AG04450 (cell line): ENCODE data around the gene TMEM109. TPM values are rescaled to one million over a fixed set of nuclear protein-coding genes. Genes with fewer than 3 reads are reported as not detected.

ENCODE experiments used
- CTCF ChIA-PET: fragments of 300-600, 350-600 bp; formaldehyde crosslinking; extraction: SDS; loops from one replicate; lab custom pipeline; 2022; ENCODE audit warnings: antibody characterized with exemption, inconsistent platforms; lab: Charles Lee
- POLR2A ChIA-PET: fragments of 350-600 bp; formaldehyde crosslinking; extraction: SDS; loops from one replicate; lab custom pipeline; 2021; ENCODE audit warnings: antibody characterized with exemption, inconsistent platforms; lab: Yijun Ruan, JAX
- DNase-seq: peaks from one replicate; pipeline ENCODE4 v3.0.0-alpha.2; 2011; ENCODE audit warnings: low read depth, low spot score
- H3K27ac ChIP-seq: one replicate; pipeline ENCODE4 v1.5.1; 2012; ENCODE audit warnings: low read depth, low read length, control low read depth
- H3K27me3 ChIP-seq: one replicate; pipeline ENCODE4 v1.6.0; 2012; ENCODE audit warnings: low read length; ENCODE audit not compliant: control insufficient read depth, insufficient read depth
- H3K4me3 ChIP-seq: 2 replicates; pipeline ENCODE4 v1.5.1; 2011; ENCODE audit warnings: mild to moderate bottlenecking, low read depth, low read length, control low read depth
- H3K9me3 ChIP-seq: 2 replicates; pipeline ENCODE4 v1.5.1; 2012; ENCODE audit warnings: low read length; ENCODE audit not compliant: control insufficient read depth, insufficient read depth
- CTCF ChIP-seq: IDR thresholded peaks from 2 replicates; pipeline ENCODE4 v1.5.1; 2011; ENCODE audit warnings: low read depth, low read length, control low read depth, inconsistent platforms
- polyA plus RNA-seq: library from polyadenylated mRNA; depleted of rRNA; stranded (reverse); fragments of >200 nt; gene quantifications from 2 replicates; pipeline ENCODE4 v1.2.3, GENCODE V29; 2011

The TMEM109 gene
- polyA plus RNA-seq, 1 experiment = 36.2 TPM

DNA sequence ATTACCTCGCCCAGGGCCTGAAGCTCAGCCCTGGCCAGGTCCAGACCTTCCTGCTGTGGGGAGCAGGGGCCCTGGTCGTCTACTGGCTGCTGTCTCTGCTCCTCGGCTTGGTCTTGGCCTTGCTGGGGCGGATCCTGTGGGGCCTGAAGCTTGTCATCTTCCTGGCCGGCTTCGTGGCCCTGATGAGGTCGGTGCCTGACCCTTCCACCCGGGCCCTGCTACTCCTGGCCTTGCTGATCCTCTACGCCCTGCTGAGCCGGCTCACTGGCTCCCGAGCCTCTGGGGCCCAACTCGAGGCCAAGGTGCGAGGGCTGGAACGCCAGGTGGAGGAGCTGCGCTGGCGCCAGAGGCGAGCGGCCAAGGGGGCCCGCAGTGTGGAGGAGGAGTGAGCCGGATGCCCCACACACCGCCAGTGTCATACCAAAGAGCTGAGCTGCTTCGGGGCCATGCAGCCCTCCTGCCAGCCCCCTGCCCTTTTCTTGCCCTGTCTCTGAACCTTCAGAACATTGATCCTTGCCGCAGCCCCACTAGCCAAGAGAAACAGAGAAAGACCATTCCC is 7.9 kb downstream of the TMEM109 start:
- H3K4me3 ChIP-seq = no peak overlapping the region
- no peak for TF ChIP-seq CTCF
- ChIA-PET CTCF (no interaction called here), POLR2A (interaction anchor here (0.8 kb wide), 1 partner anchor 17 kb away, joined by 4 read pairs; no protein-coding TSS in a partner anchor)
- H3K27ac ChIP-seq = no peak overlapping the region
- no peaks in the 10 kb centered on the region for H3K27me3 ChIP-seq
- DNase-seq = no peak
- no peaks in the 10 kb centered on the region; the same call in 1 of the 2 replicates for H3K9me3 ChIP-seq

- H3K27me3 ChIP-seq = no peaks in the 10 kb centered on the region
- no peak overlapping the region for H3K4me3 ChIP-seq
- CTCF ChIA-PET = no interaction called here
- no peak overlapping the region for H3K27ac ChIP-seq
- H3K9me3 ChIP-seq = no peaks in the 10 kb centered on the region; the same call in 1 of the 2 replicates
- no peak for TF ChIP-seq CTCF
- POLR2A ChIA-PET = interaction anchor here (1.4 kb wide), 1 partner anchor 8 kb away, joined by 6 read pairs; no protein-coding TSS in a partner anchor
- no peak for DNase-seq
These were observed 8.9 kb downstream of the TMEM109 start for GRCh38 chr11:60922906-60923305.

GRCh38 chr11:60923326-60923725 is 9.4 kb downstream of the TMEM109 start:
- Histone ChIP-seq H3K9me3 (no peaks in the 10 kb centered on the region; the same call in 1 of the 2 replicates), H3K4me3 (no peak overlapping the region), H3K27ac (no peak overlapping the region), H3K27me3 (no peaks in the 10 kb centered on the region)
- TF ChIP-seq CTCF = no peak
- DNase-seq = no peak
- ChIA-PET POLR2A (interaction anchor here (1.0 to 1.4 kb wide), 2 partner anchors 8 to 10 kb away, joined by 5 to 6 read pairs; partner anchors contain the start of gene TMEM109), CTCF (interaction anchor here (1.0 to 1.1 kb wide), 2 partner anchors 8 to 10 kb away, joined by 3 to 4 read pairs; partner anchors contain the start of gene TMEM109)

DNA sequence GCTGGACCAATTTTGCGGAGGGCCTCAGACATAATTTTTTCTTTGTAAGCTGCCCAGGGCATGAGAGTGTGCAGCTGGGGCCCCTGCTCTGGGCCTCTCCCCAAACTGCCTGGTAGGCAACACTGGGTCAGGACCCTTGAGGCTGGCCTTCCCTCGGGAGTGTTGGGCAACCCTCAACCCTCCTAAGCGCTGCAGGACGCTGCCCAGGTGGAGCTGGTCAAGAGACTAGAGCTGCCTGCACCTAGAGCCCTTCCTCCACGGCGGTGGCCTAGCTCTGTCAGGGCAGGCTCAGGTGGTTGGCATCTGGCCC is 9.8 kb downstream of the TMEM109 start:
- H3K4me3 ChIP-seq = peak overlapping the region; percentile 79
- H3K27ac ChIP-seq = no peak overlapping the region
- ChIA-PET CTCF (interaction anchor here (1.0 to 1.1 kb wide), 2 partner anchors 8 to 10 kb away, joined by 3 to 4 read pairs; partner anchors contain the start of gene TMEM109), POLR2A (interaction anchor here (1.0 to 1.4 kb wide), 2 partner anchors 9 to 10 kb away, joined by 5 to 6 read pairs; partner anchors contain the start of gene TMEM109)
- H3K9me3 ChIP-seq = no peaks in the 10 kb centered on the region; the same call in 1 of the 2 replicates
- DNase-seq = no peak
- no peak for TF ChIP-seq CTCF
- no peaks in the 10 kb centered on the region for H3K27me3 ChIP-seq
